GM23338 (cell line): ENCODE data around the gene AP1S1. TPM values are rescaled to one million over a fixed set of nuclear protein-coding genes. Genes with fewer than 3 reads are reported as not detected.

Source experiments
- ATAC-seq: fragments of 200-7000 bp; cut with Tn5 transposase; 3 replicates; pipeline ENCODE4 v1.9.1; 2020
- DNase-seq: peaks from one replicate; pipeline ENCODE4 v3.0.0-alpha.2; 2015; ENCODE audit warnings: low spot score
- H2AFZ ChIP-seq: fragments of 200-600 bp; sonication (generic); 2 replicates; pipeline ENCODE4 v1.8.0; 2016; ENCODE audit warnings: antibody characterized with exemption, mild to moderate bottlenecking, moderate library complexity
- H3F3A ChIP-seq: fragments of 200-600 bp; sonication (generic); replicated peaks from 2 replicates; pipeline ENCODE4 v1.8.0; 2017; ENCODE audit warnings: antibody characterized with exemption, mixed run types, low read depth
- H3K27ac ChIP-seq: fragments of 200-600 bp; sonication (generic); 2 replicates; pipeline ENCODE4 v1.6.1; 2016; ENCODE audit warnings: low read depth
- H3K27me3 ChIP-seq: fragments of 200-600 bp; sonication (generic); 2 replicates; pipeline ENCODE4 v1.8.0; 2016; ENCODE audit warnings: mild to moderate bottlenecking, mixed run types, moderate library complexity; ENCODE audit not compliant: insufficient read depth
- H3K36me3 ChIP-seq: fragments of 200-600 bp; sonication (generic); 2 replicates; pipeline ENCODE4 v1.8.0; 2016; ENCODE audit warnings: mild to moderate bottlenecking; ENCODE audit not compliant: insufficient read depth
- H3K4me1 ChIP-seq: fragments of 200-600 bp; sonication (generic); 2 replicates; pipeline ENCODE4 v1.8.0; 2016; ENCODE audit warnings: mild to moderate bottlenecking, moderate library complexity; ENCODE audit not compliant: insufficient read depth
- H3K4me2 ChIP-seq: fragments of 200-600 bp; sonication (generic); 2 replicates; pipeline ENCODE4 v1.7.1; 2017; ENCODE audit warnings: mixed run types
- H3K4me3 ChIP-seq: fragments of 200-600 bp; sonication (generic); 2 replicates; pipeline ENCODE4 v1.6.1; 2016; ENCODE audit warnings: mixed run types
- H3K79me2 ChIP-seq: fragments of 200-600 bp; sonication (generic); replicated peaks from 2 replicates; pipeline ENCODE4 v1.8.0; 2017; ENCODE audit warnings: mild to moderate bottlenecking; ENCODE audit not compliant: insufficient read depth
- H3K9me2 ChIP-seq: fragments of 200-600 bp; sonication (generic); 2 replicates; pipeline ENCODE4 v1.8.0; 2017; ENCODE audit not compliant: insufficient read depth
- H4K20me1 ChIP-seq: fragments of 200-600 bp; sonication (generic); replicated peaks from 2 replicates; pipeline ENCODE4 v1.8.0; 2017; ENCODE audit warnings: mild to moderate bottlenecking; ENCODE audit not compliant: insufficient read depth
- H3K27ac Mint-ChIP-seq: 2 replicates; pipeline ENCODE4 v1.8.0; 2020; ENCODE audit warnings: inconsistent platforms, mild to moderate bottlenecking, moderate library complexity, mixed read lengths
- H3K27me3 Mint-ChIP-seq: 3 replicates; pipeline ENCODE4 v1.8.0; 2022; ENCODE audit warnings: low read depth, mild to moderate bottlenecking, moderate library complexity, mixed read lengths, inconsistent platforms; ENCODE audit not compliant: insufficient read depth, poor library complexity
- H3K36me3 Mint-ChIP-seq: 3 replicates; pipeline ENCODE4 v1.8.0; 2021; ENCODE audit warnings: low read depth, mild to moderate bottlenecking, inconsistent platforms, moderate library complexity, mixed read lengths
- H3K4me1 Mint-ChIP-seq: 3 replicates; pipeline ENCODE4 v1.8.0; 2020; ENCODE audit warnings: mild to moderate bottlenecking, inconsistent platforms, mixed read lengths
- H3K4me3 Mint-ChIP-seq: 3 replicates; pipeline ENCODE4 v1.8.0; 2021; ENCODE audit warnings: moderate library complexity, mild to moderate bottlenecking, inconsistent platforms, mixed read lengths
- H3K9me3 Mint-ChIP-seq: 3 replicates; pipeline ENCODE4 v1.8.0; 2020; ENCODE audit warnings: moderate library complexity, mild to moderate bottlenecking, inconsistent platforms, mixed read lengths
- CREB1 ChIP-seq: fragments of 250-450 bp; sonication (Bioruptor Pico); IDR thresholded peaks from 2 replicates; pipeline ENCODE4 v1.5.0; 2020; ENCODE audit warnings: low read depth, mild to moderate bottlenecking, moderate library complexity
- CTCF ChIP-seq, 2 experiments: fragments of 200-600 bp in 1 of 2; sonication (generic) in 1 of 2; conservative IDR thresholded peaks; 2 replicates each; pipeline versions ENCODE4 v1.5.1 to v1.6.1; 2016 to 2017; ENCODE audit warnings: antibody characterized with exemption in 2 of 2, low read depth in 2 of 2, mild to moderate bottlenecking in 2 of 2, moderate library complexity in 1 of 2
- EZH2 ChIP-seq: fragments of 200-600 bp; sonication (generic); IDR thresholded peaks from one replicate; pipeline ENCODE4 v1.8.0; 2017; ENCODE audit warnings: antibody characterized with exemption, mild to moderate bottlenecking, low read depth; ENCODE audit not compliant: unreplicated experiment
- EZH2phosphoT487 ChIP-seq: fragments of 200-600 bp; sonication (generic); IDR thresholded peaks from one replicate; pipeline ENCODE4 v1.8.1; 2018; ENCODE audit warnings: antibody characterized with exemption; ENCODE audit not compliant: unreplicated experiment
- JUNB ChIP-seq: IDR thresholded peaks from one replicate; pipeline ENCODE4 v1.6.1; 2016; ENCODE audit warnings: antibody characterized with exemption; ENCODE audit not compliant: unreplicated experiment
- NANOG ChIP-seq: IDR thresholded peaks from 2 replicates; pipeline ENCODE4 v1.6.1; 2016; ENCODE audit warnings: antibody characterized with exemption, borderline replicate concordance
- POLR2AphosphoS5 ChIP-seq: IDR thresholded peaks from 2 replicates; pipeline ENCODE4 v1.6.1; 2016; ENCODE audit warnings: antibody characterized with exemption, low read depth
- REST ChIP-seq: IDR thresholded peaks from one replicate; pipeline ENCODE4 v1.6.1; 2018; ENCODE audit warnings: antibody characterized with exemption; ENCODE audit not compliant: unreplicated experiment
- STAT1 ChIP-seq: IDR thresholded peaks from one replicate; pipeline ENCODE4 v1.6.1; 2016; ENCODE audit warnings: antibody characterized with exemption; ENCODE audit not compliant: unreplicated experiment
- ZNF114 ChIP-seq: fragments of 250-450 bp; sonication (Bioruptor Pico); IDR thresholded peaks from 2 replicates; pipeline ENCODE4 v1.5.0; 2020; ENCODE audit warnings: mild to moderate bottlenecking, moderate library complexity
- ZNF331 ChIP-seq: fragments of 250-450 bp; sonication (Bioruptor Pico); IDR thresholded peaks from 2 replicates; pipeline ENCODE4 v1.5.0; 2020; ENCODE audit warnings: low read depth, mild to moderate bottlenecking, moderate library complexity
- ZNF462 ChIP-seq: fragments of 250-450 bp; sonication (Bioruptor Pico); IDR thresholded peaks from 2 replicates; pipeline ENCODE4 v1.5.0; 2020; ENCODE audit warnings: mild to moderate bottlenecking, moderate library complexity
- polyA plus RNA-seq: library from polyadenylated mRNA; unstranded; fragments of >200 nt; fragmentation: Nextera tagmentation; extraction: Ambion mirVana; gene quantifications from 2 replicates; pipeline ENCODE4 v1.2.1, GENCODE V29; 2016
- total RNA-seq: library from RNA; depleted of rRNA; stranded (reverse); fragments of >200 nt; shearing (Covaris generic); gene quantifications from 2 replicates; pipeline ENCODE4 v1.2.3, GENCODE V29; 2014
- TF ChIP-seq, protein P1 (sequence below): IDR thresholded peaks from 2 replicates; pipeline ENCODE4 v1.6.1; 2016; ENCODE audit warnings: antibody characterized with exemption

AP1S1 gene
- total and polyA plus RNA-seq, 2 experiments from 2014 or later: 11.5 to 60.6 TPM

DNA sequence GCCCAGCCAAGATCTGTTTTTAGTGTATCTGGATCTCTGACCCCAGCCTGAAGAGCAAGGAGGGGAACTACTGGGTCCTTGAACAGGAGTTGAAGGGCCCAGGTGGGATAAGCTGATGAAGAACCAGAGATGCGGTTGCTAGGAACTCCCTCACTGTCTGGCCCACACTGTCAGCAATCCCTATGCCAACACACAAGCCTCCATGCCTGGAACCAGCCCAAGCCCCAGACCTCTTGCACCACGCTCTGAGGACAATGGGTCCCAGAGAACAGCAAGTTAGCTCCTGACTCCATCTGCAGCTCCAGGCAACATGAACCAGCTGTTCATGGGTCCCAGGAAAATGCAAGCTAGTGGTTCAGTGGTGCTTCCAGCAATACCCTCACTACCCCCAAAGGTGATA lies 23.4 kb downstream of the AP1S1 start:
- no peak overlapping the region for H3K4me3 Mint-ChIP-seq
- Histone ChIP-seq H4K20me1 (no peaks in the 10 kb centered on the region), H3K4me1 (peaks cover 9% of the 10 kb centered on the region; the same call in 1 of the 2 replicates), H3K36me3 (no peaks in the 10 kb centered on the region; the same call in 1 of the 2 replicates), H3K27me3 (peaks cover 90% of the 10 kb centered on the region), H3F3A (peaks cover 14% of the 10 kb centered on the region), H3K4me3 (no peak overlapping the region), H2AFZ (no peak overlapping the region), H3K4me2 (no peak overlapping the region), H3K27ac (no peak overlapping the region), H3K9me2 (no peaks in the 10 kb centered on the region), H3K79me2 (no peaks in the 10 kb centered on the region)
- ATAC-seq (no peak), DNase-seq (no peak)
- no peak overlapping the region for H3K27ac Mint-ChIP-seq
- H3K27me3 Mint-ChIP-seq: peaks cover 83% of the 10 kb centered on the region
- peaks cover 4% of the 10 kb centered on the region; the same call in 2 of the 3 replicates for H3K9me3 Mint-ChIP-seq
- TF ChIP-seq CREB1 (CRISPR knock-in tag) (no peak), EZH2 (no peak), POLR2AphosphoS5 (no peak), CTCF (conservative IDR thresholded peaks at IDR 0.05; ENCODE audit: low read depth in 2 of 2) (no peak), REST (no peak), ZNF114 (CRISPR knock-in tag) (no peak), ZNF331 (CRISPR knock-in tag) (no peak), JUNB (no peak), ZNF462 (CRISPR knock-in tag) (no peak), EZH2phosphoT487 (no peak), NANOG (no peak), STAT1 (no peak)
- TF ChIP-seq, protein P1, sequence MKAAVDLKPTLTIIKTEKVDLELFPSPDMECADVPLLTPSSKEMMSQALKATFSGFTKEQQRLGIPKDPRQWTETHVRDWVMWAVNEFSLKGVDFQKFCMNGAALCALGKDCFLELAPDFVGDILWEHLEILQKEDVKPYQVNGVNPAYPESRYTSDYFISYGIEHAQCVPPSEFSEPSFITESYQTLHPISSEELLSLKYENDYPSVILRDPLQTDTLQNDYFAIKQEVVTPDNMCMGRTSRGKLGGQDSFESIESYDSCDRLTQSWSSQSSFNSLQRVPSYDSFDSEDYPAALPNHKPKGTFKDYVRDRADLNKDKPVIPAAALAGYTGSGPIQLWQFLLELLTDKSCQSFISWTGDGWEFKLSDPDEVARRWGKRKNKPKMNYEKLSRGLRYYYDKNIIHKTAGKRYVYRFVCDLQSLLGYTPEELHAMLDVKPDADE: no peak
- peaks cover 25% of the 10 kb centered on the region for H3K4me1 Mint-ChIP-seq
- H3K36me3 Mint-ChIP-seq: no peaks in the 10 kb centered on the region
